Spleen (tissue), 11 donors: ENCODE results near the gene NUP50. TPM values are rescaled to one million over a fixed set of nuclear protein-coding genes. Genes with fewer than 3 reads are reported as not detected.

Source experiments
- DNase-seq: peaks from one replicate; pipeline ENCODE4 v3.0.0-alpha.2; 2020
- H3K27ac ChIP-seq, 8 donors: fragments of 200-600 bp; sonication (generic) in 7 of 8; 1 replicate in 4 of 8; 2 replicates in 4 of 8; pipeline versions ENCODE4 v1.5.0 to v1.8.0; 2016 to 2021; ENCODE audit warnings: inconsistent platforms in 4 of 8, mild to moderate bottlenecking in 4 of 8, moderate library complexity in 1 of 8
- H3K27me3 ChIP-seq, 7 donors: fragments of 200-600 bp; sonication (generic) in 6 of 7; replicated peaks in 1 of 7; 1 replicate in 4 of 7; 2 replicates in 3 of 7; pipeline versions ENCODE4 v1.5.0 to v1.8.0; 2016 to 2021; ENCODE audit warnings: inconsistent platforms in 3 of 7, mild to moderate bottlenecking in 1 of 7
- H3K36me3 ChIP-seq, 6 donors: fragments of 200-600 bp; sonication (generic) in 5 of 6; 1 replicate in 4 of 6; 2 replicates in 2 of 6; pipeline versions ENCODE4 v1.5.0 to v1.8.0; 2016 to 2021; ENCODE audit warnings: inconsistent platforms in 2 of 6
- H3K4me1 ChIP-seq, 6 donors: fragments of 200-600 bp; sonication (generic) in 5 of 6; 1 replicate in 3 of 6; 2 replicates in 3 of 6; pipeline versions ENCODE4 v1.5.0 to v1.8.0; 2016 to 2021; ENCODE audit warnings: inconsistent platforms in 3 of 6
- H3K4me3 ChIP-seq, 8 donors: fragments of 200-600 bp; sonication (generic) in 7 of 8; 1 replicate in 4 of 8; 2 replicates in 4 of 8; pipeline versions ENCODE4 v1.5.0 to v1.8.0; 2016 to 2021; ENCODE audit warnings: inconsistent platforms in 4 of 8, mild to moderate bottlenecking in 4 of 8, moderate library complexity in 2 of 8
- H3K9me3 ChIP-seq, 8 donors: fragments of 200-600 bp; sonication (generic) in 7 of 8; 1 replicate in 4 of 8; 2 replicates in 4 of 8; pipeline versions ENCODE4 v1.5.0 to v1.8.0; 2016 to 2021; ENCODE audit warnings: inconsistent platforms in 4 of 8
- POLR2A ChIP-seq, 3 donors: fragments of 450-650 bp; IDR thresholded peaks; one replicate each; pipeline ENCODE4 v1.5.1; 2017; ENCODE audit warnings: antibody characterized with exemption in 3 of 3, mild to moderate bottlenecking in 1 of 3
- POLR2AphosphoS5 ChIP-seq, 3 donors: sonication (generic); formaldehyde crosslinking; IDR thresholded peaks; one replicate each; pipeline ENCODE4 v1.5.1; 2017; ENCODE audit warnings: antibody characterized with exemption in 3 of 3
- WGBS, 5 donors: extraction: QIAGEN DNeasy Blood & Tissue Kit in 3 of 5; methylation state at CpG; one replicate each; pipeline versions ENCODE4 v1.1.5 to v1.1.7; 2013 to 2018; 5-methylcytosine and 5-hydroxymethylcytosine counted together
- intact Hi-C: fragments of 100-400 bp; cut with DNase I; formaldehyde crosslinking; loops from one replicate; pipeline ENCODE4 v1.15.0; 2023; ENCODE audit warnings: low total_unique reads
- polyA plus RNA-seq, 3 donors: library from polyadenylated mRNA; stranded (reverse); fragments of 200-250 nt; gene quantifications; one replicate each; pipeline ENCODE4 v1.2.1, GENCODE V29; 2013
- total RNA-seq, 7 donors: library from RNA; depleted of rRNA in 3 of 7; stranded (reverse); fragments of >200 nt in 3 of 7; fragmentation: NEBNext Ultra II Directional in 4 of 7; extraction: Animal tissue kit (Norgen Biotek cat#: 25700) in 4 of 7; gene quantifications; one replicate each; pipeline versions ENCODE4 v1.1.0 to v1.2.1, GENCODE V29; 2016 to 2021
- TF ChIP-seq, protein P1 (sequence below), 11 experiments: fragments of 200-600 bp in 7 of 11; fragments of 450-650 bp in 4 of 11; sonication (generic) in 4 of 11; IDR thresholded peaks in 8 of 11; conservative IDR thresholded peaks in 3 of 11; 1 replicate in 7 of 11; 2 replicates in 4 of 11; pipeline versions ENCODE4 v1.4.0 to v1.8.0; 2016 to 2021; ENCODE audit warnings: antibody characterized with exemption in 11 of 11, inconsistent platforms in 4 of 11, mild to moderate bottlenecking in 1 of 11
- donor health status: healthy with polysubstance abuse.
- donor health status: DM: no; HTN: no; CAD: no; lungs with moderate emphysema.
- donor health status: DM: no; HTN: no; CAD: no.
- donor health status: Bipolar disorder and iron deficiency.
- donor health status: healthy.
- donor health status: DM: no; HTN: no; CAD: no.
- donor health status: DM: yes; HTN: yes; CAD: no.

Gene NUP50
- total and polyA plus RNA-seq, 10 donors, result 16.2 to 109 (median 94.1) TPM

- TF ChIP-seq POLR2AphosphoS5 (IDR thresholded peaks at IDR 0.05), result no peak
- TF ChIP-seq, protein P1, sequence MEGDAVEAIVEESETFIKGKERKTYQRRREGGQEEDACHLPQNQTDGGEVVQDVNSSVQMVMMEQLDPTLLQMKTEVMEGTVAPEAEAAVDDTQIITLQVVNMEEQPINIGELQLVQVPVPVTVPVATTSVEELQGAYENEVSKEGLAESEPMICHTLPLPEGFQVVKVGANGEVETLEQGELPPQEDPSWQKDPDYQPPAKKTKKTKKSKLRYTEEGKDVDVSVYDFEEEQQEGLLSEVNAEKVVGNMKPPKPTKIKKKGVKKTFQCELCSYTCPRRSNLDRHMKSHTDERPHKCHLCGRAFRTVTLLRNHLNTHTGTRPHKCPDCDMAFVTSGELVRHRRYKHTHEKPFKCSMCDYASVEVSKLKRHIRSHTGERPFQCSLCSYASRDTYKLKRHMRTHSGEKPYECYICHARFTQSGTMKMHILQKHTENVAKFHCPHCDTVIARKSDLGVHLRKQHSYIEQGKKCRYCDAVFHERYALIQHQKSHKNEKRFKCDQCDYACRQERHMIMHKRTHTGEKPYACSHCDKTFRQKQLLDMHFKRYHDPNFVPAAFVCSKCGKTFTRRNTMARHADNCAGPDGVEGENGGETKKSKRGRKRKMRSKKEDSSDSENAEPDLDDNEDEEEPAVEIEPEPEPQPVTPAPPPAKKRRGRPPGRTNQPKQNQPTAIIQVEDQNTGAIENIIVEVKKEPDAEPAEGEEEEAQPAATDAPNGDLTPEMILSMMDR (IDR thresholded peaks at IDR 0.05 in 8 of 11, conservative IDR thresholded peaks at IDR 0.05 in 3 of 11), result no peak
- TF ChIP-seq POLR2A (IDR thresholded peaks at IDR 0.05), result no peak
- peaks cover 0 to 38% (median 17%) of the 10 kb centered on the region in 6 donors for H3K4me1 ChIP-seq
- intact Hi-C loops, result no loop called here
- WGBS, 5 donors, result 64 to 74% (median 70%) methylated on average over 8 of the region's 8 CpGs
- no peak for DNase-seq
- H3K9me3 ChIP-seq, result peaks cover 0 to 18% (median 14%) of the 10 kb centered on the region in 8 donors
- H3K4me3 ChIP-seq, result no peak overlapping the region
- H3K27me3 ChIP-seq, result no peaks in the 10 kb centered on the region
- peak overlapping the region in 4 of 8 donors; percentile 64 to 86 (median 72) for H3K27ac ChIP-seq
- H3K36me3 ChIP-seq, result peaks cover 7 to 43% (median 20%) of the 10 kb centered on the region in 6 donors
Observed at GRCh38 chr22:45130891-45131290, 32.8 kb upstream of the NUP50 start.

DNA sequence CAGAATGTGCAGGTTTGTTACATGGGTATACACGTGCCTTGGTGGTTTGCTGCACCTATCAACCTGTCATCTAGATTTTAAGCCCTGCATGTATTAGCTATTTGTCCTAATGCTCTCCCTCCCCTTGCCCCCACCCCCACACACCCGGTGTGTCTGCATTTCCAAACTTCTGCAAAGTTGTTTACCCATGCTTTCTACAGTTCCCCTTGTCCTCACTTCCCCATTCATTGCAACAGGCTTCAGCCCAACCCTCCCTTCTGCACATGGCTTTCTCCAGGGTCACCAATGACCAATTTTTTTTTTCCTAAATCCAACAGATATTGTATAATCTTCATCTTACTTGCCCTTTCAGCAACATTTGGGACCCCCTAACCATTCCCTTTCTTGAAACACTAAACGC lies 32.0 kb upstream of the NUP50 start:
- intact Hi-C loops, result no loop called here
- peak overlapping the region in 1 of 8 donors; percentile 26 for H3K4me3 ChIP-seq
- peaks cover 0 to 38% (median 17%) of the 10 kb centered on the region in 6 donors for H3K4me1 ChIP-seq
- no peak for TF ChIP-seq POLR2A (IDR thresholded peaks at IDR 0.05)
- TF ChIP-seq POLR2AphosphoS5 (IDR thresholded peaks at IDR 0.05), result peak in 1 of 3 donors; percentile 59
- peak overlapping the region in 7 of 8 donors; percentile 33 to 86 (median 64) for H3K27ac ChIP-seq
- 31 to 65% (median 55%) methylated on average over 3 of the region's 3 CpGs for WGBS, 5 donors
- peaks cover 7 to 47% (median 20%) of the 10 kb centered on the region in 6 donors for H3K36me3 ChIP-seq
- peaks cover 0 to 18% (median 14%) of the 10 kb centered on the region in 8 donors for H3K9me3 ChIP-seq
- peak; percentile 86 for DNase-seq
- H3K27me3 ChIP-seq, result no peaks in the 10 kb centered on the region

- Histone ChIP-seq H3K4me3 (no peak overlapping the region), H3K9me3 (peaks cover 0 to 18% (median 14%) of the 10 kb centered on the region in 8 donors), H3K36me3 (peaks cover 7 to 47% (median 20%) of the 10 kb centered on the region in 6 donors), H3K4me1 (peaks cover 0 to 35% (median 17%) of the 10 kb centered on the region in 6 donors), H3K27ac (peak overlapping the region in 1 of 8 donors; percentile 9), H3K27me3 (no peaks in the 10 kb centered on the region)
- intact Hi-C loops, result no loop called here
- DNase-seq, result no peak
- WGBS, 5 donors, result 90 to 97% (median 95%) methylated on average over 3 to 5 of the region's 5 CpGs
- TF ChIP-seq POLR2A (IDR thresholded peaks at IDR 0.05) (no peak), POLR2AphosphoS5 (IDR thresholded peaks at IDR 0.05) (no peak)
- TF ChIP-seq, protein P1 (IDR thresholded peaks at IDR 0.05 in 8 of 11, conservative IDR thresholded peaks at IDR 0.05 in 3 of 11), result no peak
Observed at GRCh38 chr22:45134313-45134712, 29.4 kb upstream of the NUP50 start.

DNA sequence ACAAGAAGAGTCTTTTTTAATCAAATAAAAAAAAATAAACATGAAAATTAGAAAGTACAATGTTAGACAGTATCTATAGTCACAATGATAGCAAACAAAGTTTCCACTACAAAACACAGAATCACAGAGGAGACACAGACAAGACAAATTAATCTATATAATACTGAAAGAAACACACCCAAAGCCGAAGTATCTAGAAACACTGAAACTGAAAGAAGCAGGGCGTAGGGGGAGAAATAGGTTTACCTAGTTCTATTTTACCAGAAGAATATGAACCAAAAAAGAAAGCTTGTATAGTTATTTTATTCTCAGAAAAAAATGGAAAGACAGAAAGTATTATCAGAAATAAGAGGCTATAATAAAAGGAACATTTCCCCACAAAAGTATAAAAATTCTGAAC lies 27.1 kb upstream of the NUP50 start:
- intact Hi-C loops, result no loop called here
- no peak overlapping the region for H3K27ac ChIP-seq

More for the DNA sequence above, 27.1 kb upstream of the NUP50 start:
- Histone ChIP-seq H3K36me3 (peaks cover 7 to 47% (median 20%) of the 10 kb centered on the region in 6 donors), H3K27me3 (no peaks in the 10 kb centered on the region), H3K9me3 (peaks cover 0 to 18% (median 14%) of the 10 kb centered on the region in 8 donors), H3K4me3 (no peak overlapping the region), H3K4me1 (peaks cover 0 to 13% (median 3%) of the 10 kb centered on the region in 6 donors)
- TF ChIP-seq POLR2A (IDR thresholded peaks at IDR 0.05) (no peak), POLR2AphosphoS5 (IDR thresholded peaks at IDR 0.05) (no peak)
- TF ChIP-seq, protein P1 (IDR thresholded peaks at IDR 0.05 in 8 of 11, conservative IDR thresholded peaks at IDR 0.05 in 3 of 11), result no peak
- DNase-seq, result no peak
- 67 to 89% (median 80%) methylated on average over 2 of the region's 2 CpGs for WGBS, 5 donors
